PFSK-1 (cell line): ENCODE data around the gene CPHXL2.
A peak's percentile ranks its signal among the peaks of the same experiment; 100 is the strongest.

Source experiments
- FOXP2 ChIP-seq: optimal IDR thresholded peaks from 2 replicates; pipeline ENCODE3; 2011; ENCODE audit warnings: borderline replicate concordance, control low read depth, inconsistent platforms; ENCODE audit not compliant: insufficient read depth; ENCODE audit errors: extremely low read length, extremely low read depth
- POLR2AphosphoS5 ChIP-seq: IDR thresholded peaks from 2 replicates; pipeline ENCODE4 v1.6.1; 2012; ENCODE audit warnings: low read depth, mild to moderate bottlenecking, control low read depth, low read length, moderate library complexity
- REST ChIP-seq, 2 experiments: IDR thresholded peaks; 2 replicates each; pipeline versions ENCODE4 v1.6.1 to v1.8.0; 2011 to 2012; ENCODE audit warnings: low read depth in 2 of 2, low read length in 2 of 2, control low read depth in 1 of 2, inconsistent platforms in 1 of 2, mild to moderate bottlenecking in 1 of 2, moderate library complexity in 1 of 2; ENCODE audit not compliant: insufficient read depth in 1 of 2
- SIN3A ChIP-seq: IDR thresholded peaks from 2 replicates; pipeline ENCODE4 v1.6.1; 2012; ENCODE audit warnings: mild to moderate bottlenecking, low read length, moderate library complexity, borderline replicate concordance; ENCODE audit not compliant: insufficient read depth
- TAF1 ChIP-seq: IDR thresholded peaks from 2 replicates; pipeline ENCODE4 v1.6.1; 2012; ENCODE audit warnings: low read length, control low read depth, borderline replicate concordance; ENCODE audit not compliant: insufficient read depth

Gene CPHXL2

GRCh38 chr16:75658175-75658574, 18.6 kb downstream of the CPHXL2 start:
- no peak for TF ChIP-seq SIN3A
- TF ChIP-seq REST (IDR thresholded peaks at IDR 0.05; ENCODE audit: insufficient read depth in 1 of 2, low read depth in 2 of 2, low read length in 2 of 2), result no peak

GRCh38 chr16:75653922-75654321, 22.9 kb downstream of the CPHXL2 start:
- no peak for TF ChIP-seq TAF1
- no peak for TF ChIP-seq POLR2AphosphoS5

- TF ChIP-seq SIN3A (no peak), FOXP2 (peak; percentile 57), TAF1 (0 out of 2 replicates have a peak, but pooled peaks have one; percentile 43), REST (IDR thresholded peaks at IDR 0.05; ENCODE audit: insufficient read depth in 1 of 2, low read depth in 2 of 2, low read length in 2 of 2) (no peak), POLR2AphosphoS5 (no peak)
These were observed 28.3 kb downstream of the CPHXL2 start for GRCh38 chr16:75648265-75649076.

GRCh38 chr16:75647492-75648264, 29.1 kb downstream of the CPHXL2 start, which contains the start of the genes KARS1 and TERF2IP:
TSS of gene KARS1 (minus strand) at chr16:75647665. CDS start at chr16:75647639, 26 bp downstream.
TSS of gene TERF2IP (plus strand) at chr16:75647773. CDS start at chr16:75647883, 110 bp downstream.
- TF ChIP-seq FOXP2 (peak; percentile 70), POLR2AphosphoS5 (peak; percentile 87), REST (IDR thresholded peaks at IDR 0.05; ENCODE audit: insufficient read depth in 1 of 2, low read depth in 2 of 2, low read length in 2 of 2) (peak in 1 of 2 experiments; percentile 55; a peak in 1 of 4 replicates), TAF1 (peak; percentile 97), SIN3A (peak; percentile 76; the same call in 1 of the 2 replicates)

GRCh38 chr16:75647112-75647491, 29.7 kb downstream of the CPHXL2 start:
- TF ChIP-seq SIN3A, result no peak
- no peak for TF ChIP-seq REST (IDR thresholded peaks at IDR 0.05; ENCODE audit: insufficient read depth in 1 of 2, low read depth in 2 of 2, low read length in 2 of 2)
- no peak for TF ChIP-seq FOXP2
- no peak for TF ChIP-seq TAF1
- no peak for TF ChIP-seq POLR2AphosphoS5
